ENCODE results near the gene TAP1.

TAP1 gene

GRCh38 chr6:32840604-32841246 is 12.8 kb downstream of the TAP1 start:
- no peak overlapping the region for H3K4me3 ChIP-seq (replicated peaks in 1 of 2; ENCODE audit: low read depth in 2 of 2, low read length in 2 of 2)
- DNase-seq (ENCODE audit: low read depth in 2 of 2), result no peak
- TF ChIP-seq, protein P1, sequence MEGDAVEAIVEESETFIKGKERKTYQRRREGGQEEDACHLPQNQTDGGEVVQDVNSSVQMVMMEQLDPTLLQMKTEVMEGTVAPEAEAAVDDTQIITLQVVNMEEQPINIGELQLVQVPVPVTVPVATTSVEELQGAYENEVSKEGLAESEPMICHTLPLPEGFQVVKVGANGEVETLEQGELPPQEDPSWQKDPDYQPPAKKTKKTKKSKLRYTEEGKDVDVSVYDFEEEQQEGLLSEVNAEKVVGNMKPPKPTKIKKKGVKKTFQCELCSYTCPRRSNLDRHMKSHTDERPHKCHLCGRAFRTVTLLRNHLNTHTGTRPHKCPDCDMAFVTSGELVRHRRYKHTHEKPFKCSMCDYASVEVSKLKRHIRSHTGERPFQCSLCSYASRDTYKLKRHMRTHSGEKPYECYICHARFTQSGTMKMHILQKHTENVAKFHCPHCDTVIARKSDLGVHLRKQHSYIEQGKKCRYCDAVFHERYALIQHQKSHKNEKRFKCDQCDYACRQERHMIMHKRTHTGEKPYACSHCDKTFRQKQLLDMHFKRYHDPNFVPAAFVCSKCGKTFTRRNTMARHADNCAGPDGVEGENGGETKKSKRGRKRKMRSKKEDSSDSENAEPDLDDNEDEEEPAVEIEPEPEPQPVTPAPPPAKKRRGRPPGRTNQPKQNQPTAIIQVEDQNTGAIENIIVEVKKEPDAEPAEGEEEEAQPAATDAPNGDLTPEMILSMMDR (IDR thresholded peaks at IDR 0.05; ENCODE audit: low read depth, low read length), result no peak

DNA sequence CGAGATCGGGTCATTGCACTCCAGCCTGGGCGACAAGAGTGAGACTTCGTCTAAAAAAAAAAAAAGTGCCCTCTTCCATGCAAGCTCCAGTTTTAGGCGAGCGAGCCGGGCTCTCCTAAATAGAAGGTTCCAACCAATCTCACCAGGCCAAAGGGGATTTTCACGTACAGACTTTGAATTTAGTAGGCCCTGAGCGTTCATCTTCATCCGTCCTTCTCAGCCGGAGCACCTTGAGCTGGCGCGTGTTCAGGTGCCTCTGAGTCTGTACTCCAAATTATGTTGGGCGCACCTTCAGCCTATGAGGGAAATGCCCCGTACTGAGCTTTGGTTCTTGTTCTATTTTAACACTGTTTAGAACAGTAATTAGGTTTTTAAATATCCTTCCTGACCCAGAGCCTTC is 14.1 kb downstream of the TAP1 start:
- H3K4me3 ChIP-seq (replicated peaks in 1 of 2; ENCODE audit: low read depth in 2 of 2, low read length in 2 of 2), result no peak overlapping the region
- TF ChIP-seq, protein P1 (IDR thresholded peaks at IDR 0.05; ENCODE audit: low read depth, low read length), result no peak
- DNase-seq (ENCODE audit: low read depth in 2 of 2), result no peak

DNA sequence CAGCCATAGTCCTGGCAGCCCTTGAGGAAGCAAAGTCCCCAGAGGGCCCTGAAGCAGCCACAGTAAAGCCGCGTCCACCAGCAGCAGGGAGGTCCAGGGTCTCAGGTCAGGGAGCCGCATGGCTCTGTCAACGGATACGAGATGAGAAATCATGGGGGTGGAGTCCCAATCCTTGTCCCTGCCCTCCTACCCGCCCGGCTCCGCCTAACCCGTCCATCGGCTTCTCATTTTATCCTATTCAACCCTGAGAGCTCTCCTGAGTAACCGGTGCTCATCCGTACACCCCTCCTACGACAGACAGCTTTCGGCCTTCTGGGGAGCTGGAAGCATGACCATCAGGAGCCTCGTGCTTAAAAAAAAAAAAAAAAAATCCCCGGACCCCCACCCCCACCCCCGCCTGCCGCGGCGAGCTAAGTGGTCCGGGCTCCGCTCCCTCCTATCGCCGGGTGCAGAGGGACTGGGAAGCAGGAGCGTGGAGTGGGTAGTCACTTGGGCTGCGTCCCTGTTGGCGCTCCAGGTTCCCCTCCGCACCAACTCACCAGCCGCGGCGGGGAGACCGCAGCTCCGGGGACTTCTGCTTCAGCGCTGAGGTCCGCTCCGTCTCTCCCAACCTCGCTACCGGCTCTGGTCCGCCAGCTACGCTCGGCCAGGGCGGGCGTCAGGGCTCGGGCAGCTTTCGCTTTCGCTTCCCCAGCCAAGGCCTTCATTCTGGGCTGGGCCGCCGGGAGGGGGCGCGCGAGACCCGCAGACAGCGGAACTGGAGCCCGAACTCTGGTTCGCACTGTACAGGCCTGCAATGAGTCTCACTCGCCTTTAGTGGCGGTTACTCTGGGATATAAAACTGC is 15.2 kb downstream of the TAP1 start, which contains the start of gene TAP2:
Gene TAP2 (minus strand): TSS at position 626 of the 845 bp plus-strand sequence. CDS start 506 bp downstream, at position 120.
- TF ChIP-seq, protein P1 (IDR thresholded peaks at IDR 0.05; ENCODE audit: low read depth, low read length), result peak; percentile 98
- peak within 1 kb of the TSS; percentile 80 to 91 for H3K4me3 ChIP-seq (replicated peaks in 1 of 2; ENCODE audit: low read depth in 2 of 2, low read length in 2 of 2)
- DNase-seq (ENCODE audit: low read depth in 2 of 2), result peak; percentile 93 to 94

GRCh38 chr6:32837651-32838113 is 15.8 kb downstream of the TAP1 start:
- TF ChIP-seq, protein P1 (IDR thresholded peaks at IDR 0.05; ENCODE audit: low read depth, low read length), result no peak
- peak in 1 of 2 donors; percentile 25 for DNase-seq (ENCODE audit: low read depth in 2 of 2)
- peak overlapping the region; percentile 80 to 91 for H3K4me3 ChIP-seq (replicated peaks in 1 of 2; ENCODE audit: low read depth in 2 of 2, low read length in 2 of 2)

GRCh38 chr6:32836873-32837272 is 16.6 kb downstream of the TAP1 start:
- TF ChIP-seq, protein P1 (IDR thresholded peaks at IDR 0.05; ENCODE audit: low read depth, low read length), result no peak
- no peak overlapping the region for H3K4me3 ChIP-seq (replicated peaks in 1 of 2; ENCODE audit: low read depth in 2 of 2, low read length in 2 of 2)
- DNase-seq (ENCODE audit: low read depth in 2 of 2), result no peak

DNA sequence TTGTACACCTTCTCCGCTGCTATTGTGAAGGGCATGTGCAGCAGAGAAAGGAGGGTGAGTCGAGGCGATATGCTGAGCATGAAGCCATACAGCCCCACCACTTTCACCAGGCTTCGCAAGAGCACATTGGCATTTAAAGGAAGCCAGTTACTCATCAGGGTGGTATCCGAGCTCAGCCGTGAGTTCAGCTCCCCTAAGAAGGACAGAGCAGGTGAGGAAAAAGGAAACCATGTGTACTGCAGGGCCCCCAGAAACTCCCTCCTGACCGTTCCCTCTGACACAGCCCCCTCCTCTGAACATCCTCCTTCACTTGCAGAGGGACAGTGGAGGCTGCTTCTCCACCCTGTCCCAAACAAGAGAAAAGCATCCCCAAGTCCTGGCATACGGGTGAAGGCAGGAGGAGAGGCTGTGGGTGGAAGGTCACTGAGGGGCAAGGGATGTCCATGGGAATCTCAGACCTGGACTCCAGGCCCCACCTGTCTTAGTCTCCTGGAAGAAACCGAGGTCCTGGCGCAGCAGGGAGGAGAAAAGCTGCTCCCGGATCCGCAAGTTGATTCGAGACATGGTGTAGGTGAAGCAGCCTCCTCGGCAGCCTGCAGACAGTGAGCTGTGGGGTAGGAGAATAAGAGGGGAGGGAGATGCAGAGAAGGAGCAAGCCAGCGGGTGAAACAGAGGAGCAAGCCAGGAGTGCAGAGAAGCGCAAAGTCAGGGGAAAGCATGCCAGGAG is 18.2 kb downstream of the TAP1 start:
- no peak for DNase-seq (ENCODE audit: low read depth in 2 of 2)
- no peak overlapping the region for H3K4me3 ChIP-seq (replicated peaks in 1 of 2; ENCODE audit: low read depth in 2 of 2, low read length in 2 of 2)
- TF ChIP-seq, protein P1 (IDR thresholded peaks at IDR 0.05; ENCODE audit: low read depth, low read length), result no peak
